ENCODE data around the gene MINDY4B.

- no peak for TF ChIP-seq CTCF (IDR thresholded peaks at IDR 0.05)
- no peak for TF ChIP-seq POLR2A (IDR thresholded peaks at IDR 0.05)
Measured at GRCh38 chr3:150875548-150875947, 29.7 kb downstream of the MINDY4B start.
